Cardiac muscle cell (in vitro differentiated cells and primary cell): ENCODE measurements around the gene RPL4. TPM values are rescaled to one million over a fixed set of nuclear protein-coding genes. Genes with fewer than 3 reads are reported as not detected.

Experiments
- DNase-seq, 2 donors: peaks; one replicate each; pipeline versions ENCODE4 v3.0.0 to v3.0.0-alpha.2; 2010 to 2017; ENCODE audit warnings: low read depth in 1 of 2, low spot score in 1 of 2
- H3K27ac ChIP-seq: fragments of 200-600 bp; sonication (generic); 2 replicates; pipeline ENCODE4 v1.5.1; 2016
- H3K27me3 ChIP-seq: fragments of 200-600 bp; sonication (generic); 2 replicates; pipeline ENCODE4 v1.6.0; 2016; ENCODE audit warnings: control low read depth
- H3K36me3 ChIP-seq: fragments of 200-600 bp; sonication (generic); 2 replicates; pipeline ENCODE4 v1.5.1; 2016; ENCODE audit warnings: control low read depth
- H3K4me1 ChIP-seq: fragments of 200-600 bp; sonication (generic); 2 replicates; pipeline ENCODE4 v1.8.1; 2017; ENCODE audit warnings: low read depth, mild to moderate bottlenecking, mixed run types
- H3K4me3 ChIP-seq: fragments of 200-600 bp; sonication (generic); 2 replicates; pipeline ENCODE4 v1.5.1; 2016; ENCODE audit warnings: mild to moderate bottlenecking
- H3K9me3 ChIP-seq: fragments of 200-600 bp; sonication (generic); 2 replicates; pipeline ENCODE4 v1.5.1; 2017; ENCODE audit warnings: low read depth, mild to moderate bottlenecking, control low read depth
- polyA plus RNA-seq: library from polyadenylated mRNA; unstranded; fragments of >200 nt; fragmentation: Nextera tagmentation; extraction: Ambion mirVana; gene quantifications from 2 replicates; pipeline ENCODE4 v1.2.1, GENCODE V29; 2016
- total RNA-seq: library from RNA; depleted of rRNA; stranded (reverse); fragments of >200 nt; gene quantifications from 2 replicates; pipeline ENCODE4 v1.2.3, GENCODE V29; 2016
- TF ChIP-seq, protein P1 (sequence below): IDR thresholded peaks from 2 replicates; pipeline ENCODE4 v1.5.1; 2012; ENCODE audit warnings: low read depth, mild to moderate bottlenecking, low read length

Gene RPL4
- 3,878 and 4,535 TPM in 2 replicates for total RNA-seq
- polyA plus RNA-seq: 833 and 906 TPM in 2 replicates

DNA sequence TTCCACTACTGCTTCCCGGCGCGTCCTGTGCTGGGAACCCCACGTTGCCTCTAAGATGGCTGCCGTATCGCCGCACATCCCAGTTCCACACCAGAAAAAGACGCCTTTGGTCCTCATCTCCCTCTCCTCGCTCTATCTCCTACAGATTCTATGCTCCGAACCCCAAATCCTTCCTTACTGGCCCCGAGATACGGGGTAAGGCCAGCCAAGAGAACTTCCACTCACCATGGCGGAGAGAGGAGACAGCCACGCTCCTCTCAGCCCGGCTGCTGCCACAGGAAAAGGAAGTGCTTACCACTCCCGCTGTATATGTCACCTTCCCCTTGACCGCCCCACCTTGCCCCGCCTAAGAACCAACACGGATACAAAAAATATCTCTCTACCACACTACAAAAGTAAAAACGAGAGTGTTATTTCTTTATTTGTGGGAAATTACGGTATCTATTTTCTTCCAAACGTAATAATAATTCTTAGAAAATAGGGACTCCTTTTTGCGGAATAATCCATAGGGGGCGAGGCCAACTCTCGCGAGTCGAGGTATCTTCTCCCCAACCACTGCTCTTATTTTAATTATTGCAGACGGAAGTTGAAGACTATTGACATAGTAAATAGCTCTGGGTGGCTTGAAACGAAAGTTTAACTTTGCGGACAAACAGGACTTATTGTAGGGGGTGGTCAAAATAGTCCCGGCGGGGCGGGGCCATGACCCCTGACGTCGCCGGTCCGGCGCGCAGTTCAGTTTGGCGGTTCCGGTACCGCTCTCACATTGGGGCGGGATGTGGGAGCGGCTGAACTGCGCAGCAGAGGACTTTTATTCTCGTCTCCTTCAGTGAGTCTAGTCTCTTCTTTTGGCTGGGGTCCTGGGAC is at the start of gene RPL4, which contains the start of gene ZWILCH:
Gene RPL4, minus strand, starts transcription at position 293 of the 867 bp plus-strand sequence. Its CDS starts 65 bp downstream, at position 228.
Gene ZWILCH, plus strand, starts transcription at position 764 of the 867 bp plus-strand sequence. Its CDS starts 13 bp downstream, at position 777.
- peak; percentile 61 to 91 for DNase-seq
- Histone ChIP-seq H3K4me3 (peak within 1 kb of the TSS; percentile 93), H3K9me3 (no peaks in the 10 kb centered on the region), H3K27ac (peak within 1 kb of the TSS; percentile 95), H3K27me3 (no peaks in the 10 kb centered on the region), H3K36me3 (peaks cover 34% of the 10 kb centered on the region), H3K4me1 (peaks cover 12% of the 10 kb centered on the region)
- TF ChIP-seq, protein P1, sequence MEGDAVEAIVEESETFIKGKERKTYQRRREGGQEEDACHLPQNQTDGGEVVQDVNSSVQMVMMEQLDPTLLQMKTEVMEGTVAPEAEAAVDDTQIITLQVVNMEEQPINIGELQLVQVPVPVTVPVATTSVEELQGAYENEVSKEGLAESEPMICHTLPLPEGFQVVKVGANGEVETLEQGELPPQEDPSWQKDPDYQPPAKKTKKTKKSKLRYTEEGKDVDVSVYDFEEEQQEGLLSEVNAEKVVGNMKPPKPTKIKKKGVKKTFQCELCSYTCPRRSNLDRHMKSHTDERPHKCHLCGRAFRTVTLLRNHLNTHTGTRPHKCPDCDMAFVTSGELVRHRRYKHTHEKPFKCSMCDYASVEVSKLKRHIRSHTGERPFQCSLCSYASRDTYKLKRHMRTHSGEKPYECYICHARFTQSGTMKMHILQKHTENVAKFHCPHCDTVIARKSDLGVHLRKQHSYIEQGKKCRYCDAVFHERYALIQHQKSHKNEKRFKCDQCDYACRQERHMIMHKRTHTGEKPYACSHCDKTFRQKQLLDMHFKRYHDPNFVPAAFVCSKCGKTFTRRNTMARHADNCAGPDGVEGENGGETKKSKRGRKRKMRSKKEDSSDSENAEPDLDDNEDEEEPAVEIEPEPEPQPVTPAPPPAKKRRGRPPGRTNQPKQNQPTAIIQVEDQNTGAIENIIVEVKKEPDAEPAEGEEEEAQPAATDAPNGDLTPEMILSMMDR: no peak

DNA sequence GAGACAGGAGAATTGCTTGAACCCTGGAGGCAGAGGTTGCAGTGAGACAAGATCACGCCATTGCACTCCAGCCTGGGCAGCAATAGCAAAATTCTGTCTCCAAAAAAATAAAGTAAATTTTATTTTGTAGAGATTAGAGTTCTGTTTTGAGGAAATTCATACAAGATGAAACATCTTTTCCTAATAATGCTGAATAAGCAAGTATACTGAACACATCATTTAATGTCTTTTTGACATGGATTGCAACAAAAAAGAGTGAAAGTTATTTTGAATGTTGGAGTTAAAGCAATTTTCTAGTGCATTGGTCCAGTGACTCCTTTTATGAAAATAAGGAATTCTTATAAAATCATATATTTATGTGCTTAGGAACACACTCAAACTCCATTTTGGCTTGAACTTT is 40.6 kb upstream of the RPL4 start:
- no peaks in the 10 kb centered on the region for H3K9me3 ChIP-seq
- H3K36me3 ChIP-seq: no peaks in the 10 kb centered on the region
- DNase-seq: no peak
- H3K4me3 ChIP-seq: no peak overlapping the region
- H3K4me1 ChIP-seq: no peaks in the 10 kb centered on the region
- H3K27ac ChIP-seq: no peak overlapping the region
- TF ChIP-seq, protein P1: no peak
- no peaks in the 10 kb centered on the region for H3K27me3 ChIP-seq

DNA sequence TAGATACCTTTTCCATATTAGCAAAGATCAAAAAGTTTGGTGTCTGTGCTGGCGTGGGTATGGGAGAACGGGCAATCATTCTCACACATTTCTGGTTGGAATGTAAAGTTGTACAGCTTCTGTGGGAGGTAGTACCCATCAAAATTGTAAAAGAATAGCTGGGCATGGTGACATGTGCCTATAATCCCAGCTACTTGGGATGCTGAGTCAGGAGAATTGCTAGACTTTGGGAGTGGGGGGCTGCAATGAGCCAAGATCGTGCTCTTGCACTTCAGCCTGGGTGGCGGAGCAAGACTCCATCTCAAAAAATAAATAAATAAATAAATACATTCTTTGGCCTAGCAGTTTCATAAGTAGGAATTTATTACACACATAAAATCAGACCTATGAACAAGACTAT is 38.2 kb upstream of the RPL4 start:
- DNase-seq: no peak
- no peak overlapping the region for H3K27ac ChIP-seq
- H3K27me3 ChIP-seq: no peaks in the 10 kb centered on the region
- H3K36me3 ChIP-seq: no peaks in the 10 kb centered on the region
- H3K4me1 ChIP-seq: no peaks in the 10 kb centered on the region
- H3K9me3 ChIP-seq: no peaks in the 10 kb centered on the region
- TF ChIP-seq, protein P1: no peak
- no peak overlapping the region for H3K4me3 ChIP-seq

DNA sequence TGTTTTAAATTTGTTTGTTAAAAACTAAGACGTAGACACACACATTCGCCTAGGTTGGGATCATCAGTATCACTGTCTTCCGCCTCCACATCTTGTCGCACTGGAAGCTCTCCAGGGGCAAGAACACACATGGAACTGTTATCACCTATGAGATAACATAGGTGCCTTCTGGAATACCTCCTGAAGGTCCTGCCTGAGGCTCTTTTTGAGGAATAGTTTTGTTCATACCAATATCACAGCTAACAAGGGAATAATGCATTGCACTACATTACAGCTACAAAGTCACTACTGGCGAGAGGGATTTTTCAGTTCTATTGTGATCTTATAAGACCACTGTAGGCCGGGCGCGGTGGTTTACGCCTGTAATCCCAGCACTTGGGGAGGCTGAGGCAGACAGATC is 30.4 kb upstream of the RPL4 start:
- no peaks in the 10 kb centered on the region for H3K27me3 ChIP-seq
- H3K4me3 ChIP-seq: no peak overlapping the region
- H3K9me3 ChIP-seq: no peaks in the 10 kb centered on the region
- no peak for DNase-seq
- peaks cover 9% of the 10 kb centered on the region for H3K36me3 ChIP-seq
- TF ChIP-seq, protein P1: no peak
- H3K4me1 ChIP-seq: no peaks in the 10 kb centered on the region
- no peak overlapping the region for H3K27ac ChIP-seq

DNA sequence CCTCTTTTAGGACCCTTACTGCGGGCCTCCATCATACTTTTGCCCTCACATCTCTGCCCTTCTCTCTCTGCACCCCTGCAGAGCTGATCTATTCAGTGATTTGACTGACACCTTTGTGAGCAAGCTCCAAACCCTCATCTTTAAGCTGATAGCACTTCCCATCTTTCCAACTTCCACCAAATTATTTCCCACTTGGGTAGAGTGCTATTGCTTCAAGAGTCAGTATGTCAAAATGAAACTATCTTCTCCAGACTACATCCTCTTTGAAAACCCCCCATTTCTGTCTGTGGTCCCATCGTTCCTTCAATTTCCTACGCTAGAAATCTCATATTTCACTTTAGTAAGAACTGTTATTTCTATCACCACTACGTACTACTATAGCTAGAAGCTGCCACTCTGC is 20.2 kb upstream of the RPL4 start:
- DNase-seq: no peak
- peaks cover 3% of the 10 kb centered on the region for H3K36me3 ChIP-seq
- H3K4me3 ChIP-seq: no peak overlapping the region
- no peaks in the 10 kb centered on the region for H3K9me3 ChIP-seq
- H3K27me3 ChIP-seq: no peaks in the 10 kb centered on the region
- H3K27ac ChIP-seq: no peak overlapping the region
- H3K4me1 ChIP-seq: no peaks in the 10 kb centered on the region
- TF ChIP-seq, protein P1: no peak
